HG02642 (cell line): Measurements from ENCODE around the gene MIB2.
"Not testable (repeated sequence)": the region's sequence is repeated elsewhere in the genome, so short reads cannot be mapped to it uniquely, and the experiment has no call there.

ENCODE experiments used
- ATAC-seq: cut with Tn5 transposase; IDR thresholded peaks from one replicate; pipeline ENCODE4 v1.9.1; 2021; ENCODE audit warnings: mild to moderate bottlenecking; ENCODE audit not compliant: unreplicated experiment, poor library complexity

Gene MIB2

GRCh38 chr1:1615256-1616044 is at the start of gene MIB2:
Gene MIB2 (plus strand): TSS chr1:1615500. CDS start chr1:1623453, 7,953 bp downstream.
- ATAC-seq = peak; percentile 83

- ATAC-seq = no peak
These were observed 48.0 kb upstream of the MIB2 start for GRCh38 chr1:1567152-1567875.

- no peak for ATAC-seq
These were observed 47.4 kb upstream of the MIB2 start for GRCh38 chr1:1567891-1568291.

GRCh38 chr1:1569341-1569740 is 46.0 kb upstream of the MIB2 start:
- no peak for ATAC-seq

- peak; percentile 69 for ATAC-seq
These were observed 41.2 kb upstream of the MIB2 start for GRCh38 chr1:1573843-1574720.

- peak; percentile 84 for ATAC-seq
These were observed 40.4 kb upstream of the MIB2 start, which contains the start of gene SSU72 for GRCh38 chr1:1574721-1575537. Gene SSU72 (minus strand): TSS chr1:1574863. CDS start chr1:1574557, 306 bp downstream.

GRCh38 chr1:1577367-1578011 is 37.8 kb upstream of the MIB2 start:
- ATAC-seq = no peak

GRCh38 chr1:1578371-1578940 is 36.8 kb upstream of the MIB2 start:
- ATAC-seq = no peak

- ATAC-seq = no peak
These were observed 32.5 kb upstream of the MIB2 start for GRCh38 chr1:1582585-1583346.

- no peak for ATAC-seq
These were observed 31.8 kb upstream of the MIB2 start for GRCh38 chr1:1583347-1584010.

GRCh38 chr1:1591452-1591851 is 23.8 kb upstream of the MIB2 start:
- no peak for ATAC-seq

GRCh38 chr1:1593834-1594601 is 21.3 kb upstream of the MIB2 start:
- no peak for ATAC-seq

- ATAC-seq = no peak
These were observed 20.6 kb upstream of the MIB2 start for GRCh38 chr1:1594602-1595260.

- ATAC-seq = not testable (repeated sequence)
These were observed 20.0 kb upstream of the MIB2 start for GRCh38 chr1:1595341-1595740.

GRCh38 chr1:1596493-1597274 is 18.6 kb upstream of the MIB2 start:
- no peak for ATAC-seq
